ENCODE measurements around the gene RNF217. TPM values are rescaled to one million over a fixed set of nuclear protein-coding genes. Genes with fewer than 3 reads are reported as not detected.

RNF217 gene
- total RNA-seq, 3 donors from 2014 or later (not counting 1 experiment from before 2014, with no cell fraction given), result 3.3 to 9.5 (median 4.4) TPM

- TF ChIP-seq, protein P1, sequence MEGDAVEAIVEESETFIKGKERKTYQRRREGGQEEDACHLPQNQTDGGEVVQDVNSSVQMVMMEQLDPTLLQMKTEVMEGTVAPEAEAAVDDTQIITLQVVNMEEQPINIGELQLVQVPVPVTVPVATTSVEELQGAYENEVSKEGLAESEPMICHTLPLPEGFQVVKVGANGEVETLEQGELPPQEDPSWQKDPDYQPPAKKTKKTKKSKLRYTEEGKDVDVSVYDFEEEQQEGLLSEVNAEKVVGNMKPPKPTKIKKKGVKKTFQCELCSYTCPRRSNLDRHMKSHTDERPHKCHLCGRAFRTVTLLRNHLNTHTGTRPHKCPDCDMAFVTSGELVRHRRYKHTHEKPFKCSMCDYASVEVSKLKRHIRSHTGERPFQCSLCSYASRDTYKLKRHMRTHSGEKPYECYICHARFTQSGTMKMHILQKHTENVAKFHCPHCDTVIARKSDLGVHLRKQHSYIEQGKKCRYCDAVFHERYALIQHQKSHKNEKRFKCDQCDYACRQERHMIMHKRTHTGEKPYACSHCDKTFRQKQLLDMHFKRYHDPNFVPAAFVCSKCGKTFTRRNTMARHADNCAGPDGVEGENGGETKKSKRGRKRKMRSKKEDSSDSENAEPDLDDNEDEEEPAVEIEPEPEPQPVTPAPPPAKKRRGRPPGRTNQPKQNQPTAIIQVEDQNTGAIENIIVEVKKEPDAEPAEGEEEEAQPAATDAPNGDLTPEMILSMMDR (IDR thresholded peaks at IDR 0.05), result no peak
- Histone ChIP-seq H3K9me3 (ENCODE audit: control insufficient read depth, insufficient read depth, low read length) (no peaks in the 10 kb centered on the region), H3K4me3 (ENCODE audit: low read length) (no peak overlapping the region), H3K27ac (ENCODE audit: low read length) (no peak overlapping the region), H3K4me1 (ENCODE audit: control insufficient read depth, insufficient read depth, low read length) (peaks cover 5% of the 10 kb centered on the region), H3K36me3 (ENCODE audit: control insufficient read depth, insufficient read depth, low read length) (no peaks in the 10 kb centered on the region), H3K27me3 (ENCODE audit: control insufficient read depth, insufficient read depth, low read length) (peaks cover 2% of the 10 kb centered on the region)
- Mint-ChIP-seq H3K4me1 (peaks cover 8 to 13% of the 10 kb centered on the region in 2 donors), H3K27me3 (ENCODE audit: low read depth in 2 of 2) (peaks cover 26 to 43% of the 10 kb centered on the region in 2 donors), H3K9me3 (no peaks in the 10 kb centered on the region), H3K4me3 (no peak overlapping the region), H3K27ac (no peak overlapping the region), H3K36me3 (no peaks in the 10 kb centered on the region)
- DNase-seq (no peak), ATAC-seq (no peak)
- intact Hi-C loops (cut with micrococcal nuclease), result no loop called here
Observed at GRCh38 chr6:124958149-124958548, 4.1 kb upstream of the RNF217 start.

GRCh38 chr6:124958759-124959354 is 3.4 kb upstream of the RNF217 start:
- Mint-ChIP-seq H3K4me1 (peaks cover 13 to 20% of the 10 kb centered on the region in 2 donors), H3K27me3 (ENCODE audit: low read depth in 2 of 2) (peaks cover 31 to 43% of the 10 kb centered on the region in 2 donors), H3K27ac (no peak overlapping the region), H3K9me3 (no peaks in the 10 kb centered on the region), H3K4me3 (peak overlapping the region; percentile 17), H3K36me3 (no peaks in the 10 kb centered on the region)
- no peaks in the 10 kb centered on the region for H3K36me3 ChIP-seq (ENCODE audit: control insufficient read depth, insufficient read depth, low read length)
- ATAC-seq (no peak), DNase-seq (no peak)
- no peaks in the 10 kb centered on the region for H3K9me3 ChIP-seq (ENCODE audit: control insufficient read depth, insufficient read depth, low read length)
- H3K4me3 ChIP-seq (ENCODE audit: low read length), result no peak overlapping the region
- WGBS (ENCODE audit: insufficient coverage), result 100% methylated on average over 1 of the region's 1 CpG
- H3K27ac ChIP-seq (ENCODE audit: low read length), result no peak overlapping the region
- peaks cover 2% of the 10 kb centered on the region for H3K27me3 ChIP-seq (ENCODE audit: control insufficient read depth, insufficient read depth, low read length)
- intact Hi-C loops (cut with micrococcal nuclease), result no loop called here
- H3K4me1 ChIP-seq (ENCODE audit: control insufficient read depth, insufficient read depth, low read length), result peaks cover 8% of the 10 kb centered on the region
- TF ChIP-seq, protein P1 (IDR thresholded peaks at IDR 0.05), result no peak

GRCh38 chr6:124960757-124961463 is 1.3 kb upstream of the RNF217 start:
- intact Hi-C loops (cut with micrococcal nuclease), result no loop called here
- H3K36me3 Mint-ChIP-seq, result no peaks in the 10 kb centered on the region
- Histone ChIP-seq H3K9me3 (ENCODE audit: control insufficient read depth, insufficient read depth, low read length) (no peaks in the 10 kb centered on the region), H3K36me3 (ENCODE audit: control insufficient read depth, insufficient read depth, low read length) (no peaks in the 10 kb centered on the region), H3K27ac (ENCODE audit: low read length) (no peak overlapping the region), H3K4me1 (ENCODE audit: control insufficient read depth, insufficient read depth, low read length) (peaks cover 8% of the 10 kb centered on the region), H3K27me3 (ENCODE audit: control insufficient read depth, insufficient read depth, low read length) (peaks cover 2% of the 10 kb centered on the region), H3K4me3 (ENCODE audit: low read length) (no peak overlapping the region)
- peak overlapping the region; percentile 93 for H3K4me3 Mint-ChIP-seq
- peak overlapping the region; percentile 29 to 53 for H3K27ac Mint-ChIP-seq
- H3K9me3 Mint-ChIP-seq, result no peaks in the 10 kb centered on the region
- H3K27me3 Mint-ChIP-seq (ENCODE audit: low read depth in 2 of 2), result peaks cover 38 to 43% of the 10 kb centered on the region in 2 donors
- H3K4me1 Mint-ChIP-seq, result peaks cover 23 to 34% of the 10 kb centered on the region in 2 donors
- DNase-seq (no peak), ATAC-seq (no peak)
- TF ChIP-seq, protein P1 (IDR thresholded peaks at IDR 0.05), result no peak
- 71% methylated on average over 1 of the region's 4 CpGs for WGBS (ENCODE audit: insufficient coverage)
